ENCODE data around the gene HORMAD2. TPM values are rescaled to one million over a fixed set of nuclear protein-coding genes. Genes with fewer than 3 reads are reported as not detected.
"Not testable (repeated sequence)": the region's sequence is repeated elsewhere in the genome, so short reads cannot be mapped to it uniquely, and the experiment has no call there.

HORMAD2 gene
- polyA plus RNA-seq, 3 donors = not detected

DNA sequence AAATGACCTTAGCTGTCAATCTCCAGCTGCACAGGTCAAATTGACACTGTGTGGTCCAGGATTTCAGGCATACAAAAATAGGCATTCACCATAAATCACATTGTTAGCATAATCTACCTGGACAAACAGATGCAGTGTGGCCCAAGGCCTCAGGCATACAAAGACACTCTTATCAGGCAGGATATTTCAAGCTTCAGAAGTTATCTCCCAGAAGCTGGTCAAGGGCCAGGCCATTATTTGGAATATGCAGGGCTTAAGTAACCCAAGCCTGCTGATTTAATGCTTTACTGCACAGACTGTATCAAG, 25.5 kb upstream of the HORMAD2 start:
- no peak for DNase-seq

DNA sequence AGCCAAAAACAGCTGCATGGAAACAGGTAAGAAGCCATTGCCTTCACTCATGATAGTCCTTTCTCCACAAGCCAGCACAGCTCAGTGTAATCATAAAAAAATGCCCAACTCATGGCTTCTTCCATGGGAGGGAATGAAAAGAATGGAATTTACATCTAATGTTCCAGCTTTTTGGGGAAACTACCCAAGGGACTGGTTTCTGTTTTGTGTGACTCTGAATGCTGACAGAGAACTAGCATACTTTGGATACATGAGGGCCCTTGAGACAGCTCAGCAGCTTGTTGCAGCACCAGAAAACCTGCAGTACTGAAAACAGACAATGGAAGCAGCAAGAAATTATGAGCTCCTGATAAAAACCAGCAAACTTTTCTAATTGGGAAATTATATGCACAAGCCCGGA, 24.2 kb upstream of the HORMAD2 start:
- DNase-seq = no peak

DNA sequence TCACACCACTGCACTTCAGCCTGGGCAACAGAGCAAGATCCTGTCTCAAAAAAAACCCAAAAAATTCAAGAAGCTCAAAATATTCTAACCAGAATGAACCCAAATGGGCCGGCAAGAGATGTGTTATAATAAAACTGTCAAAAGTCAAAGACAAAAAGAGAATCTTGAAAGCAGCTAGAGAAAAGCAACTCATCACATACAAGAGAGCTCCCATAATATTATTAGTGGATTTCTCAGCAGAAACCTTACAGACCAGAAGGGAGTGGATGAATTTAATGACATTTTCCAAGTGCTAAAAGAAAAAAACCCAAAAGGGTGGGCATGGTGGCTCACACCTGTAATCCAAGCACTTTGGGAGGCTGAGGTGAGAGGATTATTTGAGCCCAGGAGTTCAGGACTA, 22.9 kb upstream of the HORMAD2 start:
- no peak for DNase-seq

DNA sequence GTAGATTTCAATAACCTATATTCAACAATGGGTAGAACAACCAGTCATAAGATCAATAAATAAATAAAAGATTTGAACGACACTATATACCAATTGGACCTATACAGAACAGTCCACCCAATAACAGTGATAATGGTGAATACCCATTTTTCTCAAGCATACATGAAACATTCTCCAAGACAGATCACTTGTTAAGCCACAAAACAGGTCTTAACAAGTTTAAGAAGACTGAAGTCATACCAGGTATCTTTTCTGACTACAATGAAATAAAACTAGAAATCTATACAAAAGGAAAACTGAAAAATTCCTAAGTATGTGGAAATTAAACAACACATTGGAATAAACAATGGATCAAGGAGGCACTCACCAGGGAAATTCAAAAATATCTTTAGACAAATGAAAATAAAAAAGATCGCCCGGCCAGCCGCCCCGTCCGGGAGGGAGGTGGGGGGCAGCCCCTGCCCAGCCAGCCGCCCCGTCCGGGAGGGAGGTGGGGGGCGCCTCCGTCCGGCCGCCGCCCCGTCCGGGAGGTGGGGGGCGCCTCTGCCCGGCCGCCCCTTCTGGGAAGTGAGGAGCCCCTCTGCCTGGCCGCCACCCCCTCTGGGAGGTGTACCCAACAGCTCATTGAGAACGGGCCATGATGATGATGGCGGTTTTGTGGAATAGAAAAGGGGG, 20.8 kb upstream of the HORMAD2 start:
- DNase-seq = not testable (repeated sequence)

DNA sequence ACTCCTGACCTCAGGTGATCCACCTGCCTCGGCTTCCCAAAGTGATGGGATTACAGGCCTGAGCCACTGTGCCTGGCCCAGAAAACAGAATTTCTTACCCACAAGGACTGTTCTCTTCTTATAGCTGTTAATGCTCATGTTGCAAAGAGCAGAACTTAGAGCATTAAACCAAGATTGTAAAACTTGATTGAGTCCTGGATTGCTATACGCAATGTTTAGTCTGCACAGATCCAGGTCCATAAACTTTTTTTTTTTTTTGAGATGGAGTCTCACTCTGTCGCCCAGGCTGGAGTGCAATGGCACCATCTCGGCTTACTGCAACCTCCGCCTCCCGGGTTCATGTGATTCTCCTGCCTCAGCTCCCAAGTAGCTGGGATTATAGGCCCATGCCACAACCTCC, 19.2 kb upstream of the HORMAD2 start:
- not testable (repeated sequence) for DNase-seq

DNA sequence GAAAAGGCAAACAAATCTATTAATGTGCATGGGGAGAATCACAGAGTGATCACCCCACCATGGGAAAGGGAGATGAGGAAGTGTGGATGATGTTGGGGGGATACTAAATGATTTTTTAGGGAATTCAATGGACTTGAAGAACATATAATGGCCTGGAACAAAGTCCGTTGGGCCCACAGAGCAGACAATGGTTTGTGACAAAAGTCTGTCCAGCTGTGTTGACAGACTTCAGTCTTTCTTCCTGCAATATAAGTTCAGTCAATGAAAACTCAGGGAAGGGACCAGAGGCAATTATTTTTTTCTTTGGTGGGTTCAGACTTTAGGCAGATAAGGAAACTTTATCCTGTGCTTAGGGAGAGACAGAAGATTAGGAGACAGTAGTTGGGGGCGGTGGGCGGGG, 18.0 kb upstream of the HORMAD2 start:
- no peak for DNase-seq

- DNase-seq = no peak
Observed at GRCh38 chr22:30062950-30063349, 17.3 kb upstream of the HORMAD2 start.

GRCh38 chr22:30064172-30064571, 16.1 kb upstream of the HORMAD2 start:
- DNase-seq = no peak

DNA sequence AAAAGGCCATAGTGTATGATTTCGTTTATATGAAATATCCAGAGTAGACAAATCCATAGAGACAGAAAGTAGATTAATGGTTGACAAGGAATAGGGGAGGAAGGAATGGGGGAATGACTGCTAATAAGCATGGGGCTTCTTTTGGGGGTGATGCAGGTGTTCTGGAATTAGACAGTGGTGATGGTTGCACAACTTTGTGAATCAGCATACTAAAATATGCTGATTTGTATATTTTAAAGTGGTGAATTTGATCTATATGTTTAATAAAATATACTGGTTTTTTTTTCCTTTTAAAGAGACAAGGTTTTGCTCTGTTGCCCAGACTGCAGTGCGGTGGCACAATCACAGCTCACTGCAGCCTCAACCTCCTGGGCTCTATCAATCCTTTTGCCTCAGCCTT, 6.5 kb upstream of the HORMAD2 start:
- no peak for DNase-seq

GRCh38 chr22:30074147-30074546, 6.1 kb upstream of the HORMAD2 start:
- DNase-seq = no peak

GRCh38 chr22:30074994-30075393, 5.3 kb upstream of the HORMAD2 start:
- DNase-seq = no peak

GRCh38 chr22:30077279-30077880, 2.9 kb upstream of the HORMAD2 start:
- no peak for DNase-seq

DNA sequence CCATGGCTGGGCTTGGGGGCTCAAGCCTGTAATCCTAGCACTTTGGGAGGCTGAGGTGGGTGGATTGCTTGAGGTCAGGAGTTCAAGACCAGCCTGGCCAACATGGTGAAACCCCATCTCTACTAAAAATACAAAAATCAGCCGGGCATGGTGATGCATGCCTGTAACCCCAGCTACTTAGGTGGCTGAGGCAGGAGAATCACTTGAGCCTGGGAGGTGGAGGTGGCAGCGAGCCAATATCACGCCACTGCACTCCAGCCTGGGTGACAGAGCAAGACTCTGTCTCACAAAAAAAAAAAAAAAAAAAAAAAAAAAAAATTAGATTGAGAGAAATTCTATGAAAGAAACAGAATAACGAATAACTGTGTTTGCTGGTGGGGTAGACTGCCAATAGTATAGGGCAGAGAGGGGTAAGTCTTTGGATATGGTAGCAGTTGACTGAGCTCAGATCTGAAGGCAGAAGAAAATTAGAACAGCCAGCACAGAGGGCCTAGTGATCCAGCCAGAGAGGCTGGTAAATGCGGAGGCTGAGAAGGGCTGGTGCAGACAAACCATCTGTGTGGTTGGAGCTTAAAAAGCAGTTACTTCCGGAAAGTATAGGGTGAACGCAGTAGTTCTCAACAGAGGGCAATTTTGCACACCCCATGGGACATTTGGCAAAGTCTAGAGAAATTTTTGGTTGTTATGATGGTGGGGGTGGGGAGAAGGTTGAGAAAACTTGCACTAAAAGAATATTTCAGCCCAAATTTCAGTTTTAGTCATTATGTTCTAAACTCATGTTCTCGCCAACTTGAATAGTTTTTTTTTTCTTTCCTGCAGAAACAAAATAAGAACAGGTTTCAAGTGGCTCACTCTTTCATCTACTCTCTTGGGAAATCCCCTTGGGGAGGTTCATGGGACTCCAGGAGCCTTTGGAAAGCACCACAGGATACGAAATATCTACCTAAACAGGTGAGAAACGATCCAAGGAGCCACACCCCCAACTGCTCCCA, 1.6 kb upstream of the HORMAD2 start:
- DNase-seq = no peak

DNA sequence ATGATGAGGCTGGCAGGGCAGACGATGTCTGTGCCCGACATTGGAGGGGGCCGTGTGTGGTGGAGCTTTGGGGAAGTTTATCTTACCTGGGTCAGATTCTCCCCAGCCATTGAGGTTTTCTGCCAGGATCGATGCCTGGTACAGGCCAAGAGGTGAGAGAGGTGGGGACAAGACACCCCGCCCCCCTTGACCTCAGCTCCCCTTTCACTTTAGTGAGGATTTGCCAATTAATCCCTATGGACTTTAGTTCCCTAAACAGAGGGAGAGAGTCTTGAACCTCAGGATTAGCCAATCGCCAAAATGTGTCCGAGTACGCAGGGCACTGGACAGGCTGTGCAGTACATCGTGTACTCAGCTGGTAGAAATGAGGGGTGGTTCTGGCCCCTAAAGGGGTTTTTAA, 541 bp downstream of the HORMAD2 start:
- DNase-seq = no peak

GRCh38 chr22:30086496-30086895, 6.2 kb downstream of the HORMAD2 start:
- DNase-seq = no peak

DNA sequence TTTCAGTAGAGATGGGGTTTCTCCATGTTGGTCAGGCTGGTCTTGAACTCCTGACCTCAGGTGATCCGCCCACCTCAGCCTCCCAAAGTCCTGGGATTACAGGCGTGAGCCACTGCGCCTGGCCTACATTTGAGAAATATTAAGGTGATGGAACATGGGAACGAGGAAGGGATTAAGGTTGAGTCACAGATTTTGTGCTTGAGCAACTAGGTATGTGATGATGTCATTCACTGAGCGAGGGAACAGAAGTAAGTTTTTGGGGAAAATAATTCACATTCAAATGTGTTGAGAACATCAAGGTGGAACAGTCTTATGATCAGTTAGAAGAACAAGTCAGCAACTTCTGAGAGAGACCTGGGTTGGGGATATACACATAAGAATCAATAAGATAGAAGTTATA, 6.8 kb downstream of the HORMAD2 start:
- not testable (repeated sequence) for DNase-seq

- no peak for DNase-seq
Observed at GRCh38 chr22:30087611-30088010, 7.3 kb downstream of the HORMAD2 start.

GRCh38 chr22:30088468-30088867, 8.2 kb downstream of the HORMAD2 start:
- no peak for DNase-seq

- no peak for DNase-seq
Observed at GRCh38 chr22:30089655-30089974, 9.4 kb downstream of the HORMAD2 start.

GRCh38 chr22:30092686-30093085, 12.4 kb downstream of the HORMAD2 start:
- DNase-seq = no peak

DNA sequence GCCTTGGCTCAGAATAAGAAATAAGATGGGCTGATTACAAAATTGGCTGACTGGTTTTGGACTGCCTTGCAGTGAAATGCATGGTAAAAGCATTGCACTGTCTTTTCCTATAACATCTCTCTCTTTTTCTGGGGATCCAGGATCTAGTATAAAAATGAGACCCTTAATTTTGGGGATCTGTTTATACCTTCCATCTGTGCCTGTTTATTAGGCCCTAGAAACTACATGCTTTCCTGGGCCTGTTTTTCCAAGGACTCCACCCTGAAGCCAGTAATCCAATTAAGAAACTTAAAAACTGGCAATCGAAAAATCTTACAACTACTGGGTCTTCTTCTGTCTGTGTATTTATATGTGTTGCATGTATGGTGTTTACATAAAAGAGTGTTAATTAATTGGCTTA, 14.5 kb downstream of the HORMAD2 start:
- DNase-seq = no peak

DNA sequence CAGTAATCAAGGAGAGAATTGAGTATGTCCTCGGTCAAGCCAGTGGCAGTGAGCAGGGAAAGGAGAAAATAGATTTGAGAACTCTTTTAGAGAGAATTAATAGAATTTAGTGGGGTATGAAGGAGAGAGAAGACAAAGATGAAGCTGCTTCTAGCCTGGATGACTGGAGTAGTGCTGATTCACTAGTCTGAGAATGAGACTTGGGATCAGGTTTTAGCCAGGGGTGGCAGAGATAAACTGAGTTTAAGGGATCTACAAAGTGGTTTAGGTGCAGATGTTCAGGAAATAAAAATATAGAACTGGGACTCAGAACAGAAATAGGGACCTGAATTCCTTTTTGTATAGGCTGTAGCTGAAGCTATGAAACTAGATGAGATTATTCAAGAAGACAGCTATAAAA, 17.6 kb downstream of the HORMAD2 start:
- DNase-seq = no peak

DNA sequence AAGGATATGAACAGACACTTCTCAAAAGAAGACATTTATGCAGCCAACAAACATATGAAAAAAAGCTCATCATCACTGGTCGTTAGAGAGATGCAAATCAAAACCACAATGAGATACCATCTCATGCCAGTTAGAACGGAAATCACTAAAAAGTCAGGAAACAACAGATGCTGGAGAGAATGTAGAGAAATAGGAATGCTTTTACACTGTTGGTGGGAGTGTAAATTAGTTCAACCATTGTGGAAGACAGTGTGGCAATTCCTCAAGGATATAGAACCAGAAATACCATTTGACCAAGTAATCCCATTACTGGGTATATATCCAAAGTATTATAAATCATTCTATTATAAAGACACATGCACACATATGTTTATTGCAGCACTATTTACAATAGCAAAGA, 20.5 kb downstream of the HORMAD2 start:
- not testable (repeated sequence) for DNase-seq

Measured in renal pelvis (tissue), 4 donors.